ENCODE data around the gene MINDY1.

GRCh38 chr1:151006327-151007052, at the start of gene MINDY1:
- TF ChIP-seq EZH2 (optimal IDR thresholded peaks at IDR 0.05; ENCODE audit: low read depth, low read length) (no peak), CTCF (IDR thresholded peaks at IDR 0.05; ENCODE audit: low read length) (peak; percentile 70), EZH2phosphoT487 (IDR thresholded peaks at IDR 0.05; ENCODE audit: low read length) (no peak)

Measured in MM.1S (cell line).